Activated CD4-positive, alpha-beta T cell treated with anti-CD3 and anti-CD28 coated beads, Interleukin-2, amount 10 ng/mL, durations not matched to agents 24 days and 14 days (primary cell): ENCODE data around the gene TEK. TPM values are rescaled to one million over a fixed set of nuclear protein-coding genes. Genes with fewer than 3 reads are reported as not detected.

ENCODE experiments used
- DNase-seq: peaks from one replicate; pipeline ENCODE4 v3.0.0; 2022
- H3K27ac Mint-ChIP-seq: one replicate; pipeline ENCODE4 v1.8.0; 2022; ENCODE audit warnings: mild to moderate bottlenecking, mixed read lengths
- H3K27me3 Mint-ChIP-seq: one replicate; pipeline ENCODE4 v1.8.0; 2022; ENCODE audit warnings: mixed read lengths
- H3K36me3 Mint-ChIP-seq: one replicate; pipeline ENCODE4 v1.8.0; 2022; ENCODE audit warnings: low read depth, mild to moderate bottlenecking, mixed read lengths
- H3K4me1 Mint-ChIP-seq: one replicate; pipeline ENCODE4 v1.8.0; 2021; ENCODE audit warnings: mixed read lengths
- H3K4me3 Mint-ChIP-seq: one replicate; pipeline ENCODE4 v1.8.0; 2022; ENCODE audit warnings: mild to moderate bottlenecking, moderate library complexity, mixed read lengths
- H3K9me3 Mint-ChIP-seq: one replicate; pipeline ENCODE4 v1.8.0; 2021; ENCODE audit warnings: mixed read lengths
- intact Hi-C: fragments of 100-400 bp; cut with micrococcal nuclease; formaldehyde crosslinking; loops from one replicate; pipeline ENCODE4 v1.15.1; 2023
- total RNA-seq: library from RNA; stranded (reverse); gene quantifications from 2 replicates; pipeline ENCODE4 v1.2.3, GENCODE V29; 2022

Gene TEK
- total RNA-seq, 1 donor from 2014 or later, result not detected

GRCh38 chr9:27168951-27169350 is 59.9 kb downstream of the TEK start:
- Mint-ChIP-seq H3K4me3 (no peak overlapping the region), H3K9me3 (peaks cover 6% of the 10 kb centered on the region), H3K27me3 (no peaks in the 10 kb centered on the region), H3K4me1 (no peaks in the 10 kb centered on the region), H3K27ac (no peak overlapping the region), H3K36me3 (no peaks in the 10 kb centered on the region)
- DNase-seq, result no peak
- intact Hi-C loops, result no loop called here

GRCh38 chr9:27176971-27177370 is 67.9 kb downstream of the TEK start:
- Mint-ChIP-seq H3K36me3 (no peaks in the 10 kb centered on the region), H3K27me3 (no peaks in the 10 kb centered on the region), H3K4me3 (no peak overlapping the region), H3K4me1 (no peaks in the 10 kb centered on the region), H3K9me3 (no peaks in the 10 kb centered on the region), H3K27ac (no peak overlapping the region)
- intact Hi-C loops, result no loop called here
- no peak for DNase-seq

GRCh38 chr9:27179245-27179865 is 70.3 kb downstream of the TEK start:
- no peaks in the 10 kb centered on the region for H3K4me1 Mint-ChIP-seq
- no peaks in the 10 kb centered on the region for H3K27me3 Mint-ChIP-seq
- no peak for DNase-seq
- H3K27ac Mint-ChIP-seq, result no peak overlapping the region
- no peaks in the 10 kb centered on the region for H3K36me3 Mint-ChIP-seq
- intact Hi-C loops, result no loop called here
- no peak overlapping the region for H3K4me3 Mint-ChIP-seq
- no peaks in the 10 kb centered on the region for H3K9me3 Mint-ChIP-seq

- DNase-seq, result no peak
- intact Hi-C loops, result no loop called here
- no peaks in the 10 kb centered on the region for H3K36me3 Mint-ChIP-seq
- no peak overlapping the region for H3K4me3 Mint-ChIP-seq
- no peaks in the 10 kb centered on the region for H3K4me1 Mint-ChIP-seq
- no peaks in the 10 kb centered on the region for H3K27me3 Mint-ChIP-seq
- H3K27ac Mint-ChIP-seq, result no peak overlapping the region
- no peaks in the 10 kb centered on the region for H3K9me3 Mint-ChIP-seq
Measured at GRCh38 chr9:27181381-27181780, 72.4 kb downstream of the TEK start.

- no peak overlapping the region for H3K27ac Mint-ChIP-seq
- no peak overlapping the region for H3K4me3 Mint-ChIP-seq
- intact Hi-C loops, result no loop called here
- no peaks in the 10 kb centered on the region for H3K4me1 Mint-ChIP-seq
- no peak for DNase-seq
- no peaks in the 10 kb centered on the region for H3K27me3 Mint-ChIP-seq
- no peaks in the 10 kb centered on the region for H3K36me3 Mint-ChIP-seq
- H3K9me3 Mint-ChIP-seq, result no peaks in the 10 kb centered on the region
Measured at GRCh38 chr9:27182421-27182820, 73.4 kb downstream of the TEK start.

GRCh38 chr9:27183131-27183530 is 74.1 kb downstream of the TEK start:
- intact Hi-C loops, result no loop called here
- Mint-ChIP-seq H3K4me1 (no peaks in the 10 kb centered on the region), H3K36me3 (no peaks in the 10 kb centered on the region), H3K27ac (no peak overlapping the region), H3K9me3 (no peaks in the 10 kb centered on the region), H3K27me3 (no peaks in the 10 kb centered on the region), H3K4me3 (no peak overlapping the region)
- no peak for DNase-seq

GRCh38 chr9:27183701-27184100 is 74.7 kb downstream of the TEK start:
- Mint-ChIP-seq H3K27me3 (no peaks in the 10 kb centered on the region), H3K4me3 (no peak overlapping the region), H3K4me1 (no peaks in the 10 kb centered on the region), H3K36me3 (no peaks in the 10 kb centered on the region), H3K9me3 (no peaks in the 10 kb centered on the region), H3K27ac (no peak overlapping the region)
- DNase-seq, result no peak
- intact Hi-C loops, result no loop called here

- no peaks in the 10 kb centered on the region for H3K9me3 Mint-ChIP-seq
- no peaks in the 10 kb centered on the region for H3K4me1 Mint-ChIP-seq
- no peak overlapping the region for H3K4me3 Mint-ChIP-seq
- H3K27me3 Mint-ChIP-seq, result no peaks in the 10 kb centered on the region
- no peak for DNase-seq
- no peak overlapping the region for H3K27ac Mint-ChIP-seq
- intact Hi-C loops, result no loop called here
- H3K36me3 Mint-ChIP-seq, result no peaks in the 10 kb centered on the region
Measured at GRCh38 chr9:27184556-27185351, 75.7 kb downstream of the TEK start.

GRCh38 chr9:27188426-27188825 is 79.4 kb downstream of the TEK start:
- Mint-ChIP-seq H3K36me3 (no peaks in the 10 kb centered on the region), H3K27ac (no peak overlapping the region), H3K27me3 (no peaks in the 10 kb centered on the region), H3K4me1 (no peaks in the 10 kb centered on the region), H3K4me3 (no peak overlapping the region), H3K9me3 (no peaks in the 10 kb centered on the region)
- no peak for DNase-seq
- intact Hi-C loops, result no loop called here

GRCh38 chr9:27189426-27189825 is 80.4 kb downstream of the TEK start:
- intact Hi-C loops, result no loop called here
- Mint-ChIP-seq H3K9me3 (no peaks in the 10 kb centered on the region), H3K4me3 (no peak overlapping the region), H3K27ac (no peak overlapping the region), H3K36me3 (no peaks in the 10 kb centered on the region), H3K27me3 (no peaks in the 10 kb centered on the region), H3K4me1 (no peaks in the 10 kb centered on the region)
- DNase-seq, result no peak

- intact Hi-C loops, result no loop called here
- Mint-ChIP-seq H3K27me3 (no peaks in the 10 kb centered on the region), H3K4me3 (no peak overlapping the region), H3K9me3 (no peaks in the 10 kb centered on the region), H3K4me1 (peaks cover 3% of the 10 kb centered on the region), H3K27ac (no peak overlapping the region), H3K36me3 (no peaks in the 10 kb centered on the region)
- no peak for DNase-seq
Measured at GRCh38 chr9:27192291-27192960, 83.4 kb downstream of the TEK start.

GRCh38 chr9:27193886-27194285 is 84.9 kb downstream of the TEK start:
- Mint-ChIP-seq H3K27ac (no peak overlapping the region), H3K27me3 (no peaks in the 10 kb centered on the region), H3K36me3 (no peaks in the 10 kb centered on the region), H3K4me3 (no peak overlapping the region), H3K4me1 (peaks cover 3% of the 10 kb centered on the region), H3K9me3 (no peaks in the 10 kb centered on the region)
- DNase-seq, result no peak
- intact Hi-C loops, result no loop called here

- no peak overlapping the region for H3K4me3 Mint-ChIP-seq
- peaks cover under 1% of the 10 kb centered on the region for H3K27me3 Mint-ChIP-seq
- no peak for DNase-seq
- H3K4me1 Mint-ChIP-seq, result peaks cover 3% of the 10 kb centered on the region
- intact Hi-C loops, result no loop called here
- no peaks in the 10 kb centered on the region for H3K36me3 Mint-ChIP-seq
- no peaks in the 10 kb centered on the region for H3K9me3 Mint-ChIP-seq
- H3K27ac Mint-ChIP-seq, result no peak overlapping the region
Measured at GRCh38 chr9:27194401-27195091, 85.5 kb downstream of the TEK start.

- H3K4me3 Mint-ChIP-seq, result no peak overlapping the region
- peaks cover 3% of the 10 kb centered on the region for H3K27me3 Mint-ChIP-seq
- intact Hi-C loops, result no loop called here
- no peak overlapping the region for H3K27ac Mint-ChIP-seq
- no peak for DNase-seq
- no peaks in the 10 kb centered on the region for H3K36me3 Mint-ChIP-seq
- H3K9me3 Mint-ChIP-seq, result no peaks in the 10 kb centered on the region
- H3K4me1 Mint-ChIP-seq, result peaks cover 3% of the 10 kb centered on the region
Measured at GRCh38 chr9:27195191-27195590, 86.2 kb downstream of the TEK start.
